H1 (cell line): Measurements from ENCODE around the gene PLP2. TPM values are rescaled to one million over a fixed set of nuclear protein-coding genes. Genes with fewer than 3 reads are reported as not detected.

ENCODE experiments used
- CTCF ChIA-PET: fragments of 300-600 bp; sonication (Branson Sonifier 250); formaldehyde crosslinking; loops from one replicate; lab custom pipeline; 2021; ENCODE audit not compliant: partially characterized antibody; lab: Charles Lee
- POLR2A ChIA-PET: fragments of 300-600 bp; sonication (Branson Sonifier 250); formaldehyde crosslinking; loops from one replicate; lab custom pipeline; 2021; ENCODE audit warnings: inconsistent platforms; ENCODE audit not compliant: partially characterized antibody; lab: Charles Lee
- DNase-seq, 2 experiments: peaks; one replicate each; pipeline versions ENCODE4 v3.0.0 to v3.0.0-alpha.2; 2010 to 2022; ENCODE audit warnings: low spot score in 2 of 2, low read depth in 1 of 2, mixed read lengths in 1 of 2
- FAIRE-seq: peaks from 2 replicates; lab custom pipeline; 2011; peaks lifted over from hg19 to GRCh38; lab: Jason Lieb, UNC
- H2AFZ ChIP-seq: 2 replicates; pipeline ENCODE4 v1.8.1; 2012; ENCODE audit warnings: low read length, inconsistent platforms
- H2AK5ac ChIP-seq: 2 replicates; pipeline ENCODE4 v1.6.1; 2013; ENCODE audit warnings: low read depth, low read length
- H2BK120ac ChIP-seq: replicated peaks from 2 replicates; pipeline ENCODE3; 2013; ENCODE audit warnings: low read depth, low read length, inconsistent platforms
- H2BK12ac ChIP-seq: 2 replicates; pipeline ENCODE4 v1.6.1; 2013; ENCODE audit warnings: low read depth, low read length
- H2BK15ac ChIP-seq: 2 replicates; pipeline ENCODE4 v1.6.1; 2013; ENCODE audit warnings: low read length
- H2BK20ac ChIP-seq: 2 replicates; pipeline ENCODE4 v1.6.1; 2013; ENCODE audit warnings: low read length
- H2BK5ac ChIP-seq: 2 replicates; pipeline ENCODE4 v1.6.1; 2013; ENCODE audit warnings: low read depth, low read length
- H3K14ac ChIP-seq: 2 replicates; pipeline ENCODE4 v1.6.1; 2013; ENCODE audit warnings: inconsistent platforms; ENCODE audit not compliant: insufficient read length
- H3K18ac ChIP-seq: 2 replicates; pipeline ENCODE4 v1.6.1; 2013; ENCODE audit warnings: low read length; ENCODE audit errors: extremely low read depth
- H3K23ac ChIP-seq: 2 replicates; pipeline ENCODE4 v1.6.1; 2013; ENCODE audit warnings: inconsistent platforms; ENCODE audit not compliant: insufficient read length
- H3K23me2 ChIP-seq: 2 replicates; pipeline ENCODE4 v1.6.1; 2013; ENCODE audit warnings: low read depth, low read length
- H3K27ac ChIP-seq: 2 replicates; pipeline ENCODE4 v1.6.1; 2011; ENCODE audit warnings: low read depth, low read length, inconsistent platforms
- H3K27me3 ChIP-seq, 4 experiments: replicated peaks in 1 of 4; 1 replicate in 1 of 4; 2 replicates in 3 of 4; pipeline versions ENCODE4 v1.6.1 to v1.8.1; 2011 to 2013; ENCODE audit warnings: low read length in 3 of 4, mild to moderate bottlenecking in 3 of 4, inconsistent platforms in 2 of 4, mixed read lengths in 2 of 4, moderate library complexity in 1 of 4; ENCODE audit not compliant: control insufficient read depth in 3 of 4, insufficient read depth in 3 of 4; ENCODE audit errors: extremely low read depth in 1 of 4
- H3K36me3 ChIP-seq, 4 experiments: 2 replicates each; pipeline versions ENCODE4 v1.6.1 to v1.8.1; 2011 to 2013; ENCODE audit warnings: mild to moderate bottlenecking in 4 of 4, low read length in 3 of 4, moderate library complexity in 2 of 4, control low read depth in 1 of 4, inconsistent platforms in 1 of 4; ENCODE audit not compliant: insufficient read depth in 4 of 4, control insufficient read depth in 2 of 4
- H3K4ac ChIP-seq: replicated peaks from 2 replicates; pipeline ENCODE3; 2013; ENCODE audit warnings: low read length, low read depth, mixed read lengths, inconsistent platforms; ENCODE audit not compliant: insufficient read length
- H3K4me1 ChIP-seq, 4 experiments: replicated peaks in 1 of 4; 1 replicate in 1 of 4; 2 replicates in 3 of 4; pipeline versions ENCODE4 v1.6.1 to v1.8.1; 2011 to 2013; ENCODE audit warnings: low read length in 3 of 4, inconsistent platforms in 2 of 4, mixed read lengths in 1 of 4; ENCODE audit not compliant: insufficient read depth in 4 of 4, control insufficient read depth in 3 of 4
- H3K4me2 ChIP-seq, 2 experiments: 2 replicates each; pipeline versions ENCODE4 v1.6.1 to v1.8.1; 2011 to 2013; ENCODE audit warnings: low read depth in 2 of 2, low read length in 2 of 2, control low read depth in 1 of 2, inconsistent platforms in 1 of 2, mild to moderate bottlenecking in 1 of 2; ENCODE audit not compliant: insufficient read depth in 1 of 2
- H3K4me3 ChIP-seq, 4 experiments: fragments of 200-600, 300-600 bp in 1 of 4; sonication (generic), shearing (Covaris generic), sonication (Bioruptor Twin) in 1 of 4; 2 replicates each; pipeline versions ENCODE4 v1.5.1 to v1.8.1; 2011 to 2016; ENCODE audit warnings: low read length in 4 of 4, low read depth in 3 of 4, control low read depth in 2 of 4, inconsistent platforms in 2 of 4, mild to moderate bottlenecking in 2 of 4, mixed read lengths in 1 of 4, moderate library complexity in 1 of 4; ENCODE audit not compliant: insufficient read depth in 2 of 4; ENCODE audit errors: extremely low read depth in 1 of 4
- H3K56ac ChIP-seq: replicated peaks from 2 replicates; pipeline ENCODE3; 2013; ENCODE audit warnings: low read depth, mild to moderate bottlenecking, mixed read lengths, low read length, inconsistent platforms; ENCODE audit not compliant: insufficient read length
- H3K79me1 ChIP-seq: 2 replicates; pipeline ENCODE4 v1.6.1; 2013; ENCODE audit warnings: low read depth, low read length, control low read depth
- H3K79me2 ChIP-seq, 2 experiments: 2 replicates each; pipeline versions ENCODE4 v1.6.1 to v1.8.1; 2012 to 2013; ENCODE audit warnings: low read length in 2 of 2, mild to moderate bottlenecking in 2 of 2, inconsistent platforms in 1 of 2; ENCODE audit not compliant: insufficient read depth in 2 of 2, control insufficient read depth in 1 of 2
- H3K9ac ChIP-seq, 4 experiments: replicated peaks in 1 of 4; 1 replicate in 1 of 4; 2 replicates in 3 of 4; pipeline versions ENCODE4 v1.6.1 to v1.8.1; 2011 to 2013; ENCODE audit warnings: low read depth in 3 of 4, low read length in 3 of 4, control low read depth in 2 of 4, mild to moderate bottlenecking in 2 of 4, moderate library complexity in 2 of 4, inconsistent platforms in 1 of 4; ENCODE audit errors: extremely low read depth in 1 of 4
- H3K9me3 ChIP-seq, 2 experiments: 2 replicates each; pipeline versions ENCODE4 v1.6.1 to v1.8.1; 2012 to 2013; ENCODE audit warnings: mild to moderate bottlenecking in 2 of 2, moderate library complexity in 2 of 2, control low read depth in 1 of 2, inconsistent platforms in 1 of 2, low read depth in 1 of 2, low read length in 1 of 2, mixed read lengths in 1 of 2; ENCODE audit not compliant: insufficient read depth in 2 of 2
- H4K20me1 ChIP-seq, 2 experiments: replicated peaks in 1 of 2; 2 replicates each; pipeline versions ENCODE3 to v1.8.1; 2011 to 2013; ENCODE audit warnings: inconsistent platforms in 2 of 2, low read length in 2 of 2, mild to moderate bottlenecking in 1 of 2; ENCODE audit not compliant: insufficient read depth in 2 of 2, control insufficient read depth in 1 of 2
- H4K5ac ChIP-seq: 2 replicates; pipeline ENCODE4 v1.6.1; 2013; ENCODE audit warnings: low read length, low read depth, mixed read lengths, inconsistent platforms; ENCODE audit not compliant: insufficient read length
- H4K8ac ChIP-seq: 2 replicates; pipeline ENCODE4 v1.8.0; 2013; ENCODE audit warnings: mild to moderate bottlenecking, moderate library complexity, low read length, inconsistent platforms; ENCODE audit not compliant: insufficient read depth; ENCODE audit errors: extremely low read depth
- H4K91ac ChIP-seq: replicated peaks from 2 replicates; pipeline ENCODE3; 2013; ENCODE audit warnings: low read length, mixed read lengths, inconsistent platforms; ENCODE audit not compliant: insufficient read length
- POLR2AphosphoS5 ChIP-seq: IDR thresholded peaks from 2 replicates; pipeline ENCODE4 v1.6.1; 2011; ENCODE audit warnings: low read depth, low read length
- RNF2 ChIP-seq: fragments of 200-900, 300-1000 bp; sonication (generic); IDR thresholded peaks from 2 replicates; pipeline ENCODE4 v1.7.1; 2016; ENCODE audit warnings: borderline replicate concordance, low read depth, mild to moderate bottlenecking, antibody characterized with exemption, low read length; ENCODE audit not compliant: poor library complexity, severe bottlenecking; ENCODE audit errors: missing control alignments
- SP2 ChIP-seq: IDR thresholded peaks from 2 replicates; pipeline ENCODE4 v1.6.1; 2012; ENCODE audit warnings: mild to moderate bottlenecking, low read length, inconsistent platforms
- TAF7 ChIP-seq: optimal IDR thresholded peaks from 2 replicates; pipeline ENCODE3; 2011; ENCODE audit warnings: low read depth, mild to moderate bottlenecking, inconsistent platforms, low read length, moderate library complexity, borderline replicate concordance
- WGBS, 2 experiments: shearing (Covaris generic) in 1 of 2; methylation state at CpG; one replicate each; pipeline versions ENCODE4 v1.1.6 to v1.1.7; 2013 to 2015; ENCODE audit warnings: low lambda C conversion rate in 2 of 2, mixed read lengths in 2 of 2, inconsistent platforms in 1 of 2, low coverage in 1 of 2, missing lambda C conversion rate in 1 of 2; ENCODE audit not compliant: insufficient replicate concordance in 2 of 2, insufficient coverage in 1 of 2, insufficient read length in 1 of 2; ENCODE audit errors: extremely low coverage in 1 of 2, missing lambda C conversion rate in 1 of 2; 5-methylcytosine and 5-hydroxymethylcytosine counted together
- polyA plus RNA-seq, 7 experiments: library from polyadenylated mRNA; depleted of rRNA in 3 of 7; stranded (reverse) in 5 of 7; unstranded in 2 of 7; fragments of >200 nt in 5 of 7; fragments of 200-250 nt in 2 of 7; gene quantifications; 1 replicate in 5 of 7; 2 replicates in 1 of 7; 4 replicates in 1 of 7; pipeline versions ENCODE4 v1.2.1 to v1.2.3, GENCODE V29; 2011 to 2013; ENCODE audit warnings: missing spikeins in 2 of 7, mixed read lengths in 2 of 7
- total RNA-seq: library from RNA; stranded (reverse); fragmentation: NEBNext Ultra II Directional; extraction: Animal tissue kit (Norgen Biotek cat#: 25700); gene quantifications from 2 replicates; pipeline ENCODE4 v1.2.1, GENCODE V29; 2021
- TF ChIP-seq, protein P1 (sequence below), 3 experiments: IDR thresholded peaks; 1 replicate in 2 of 3; 2 replicates in 1 of 3; pipeline versions ENCODE4 v1.5.1 to v1.6.1; 2011; ENCODE audit warnings: low read length in 3 of 3, mild to moderate bottlenecking in 3 of 3, inconsistent platforms in 2 of 3, low read depth in 1 of 3, moderate library complexity in 1 of 3; ENCODE audit not compliant: insufficient read depth in 1 of 3; ENCODE audit errors: control extremely low read depth in 1 of 3

The PLP2 gene
- total and polyA plus RNA-seq, 2 of the 8 experiments (the other 6 are each of a cell fraction or from before 2014, with no cell fraction given), result 10.3 to 23.4 TPM

DNA sequence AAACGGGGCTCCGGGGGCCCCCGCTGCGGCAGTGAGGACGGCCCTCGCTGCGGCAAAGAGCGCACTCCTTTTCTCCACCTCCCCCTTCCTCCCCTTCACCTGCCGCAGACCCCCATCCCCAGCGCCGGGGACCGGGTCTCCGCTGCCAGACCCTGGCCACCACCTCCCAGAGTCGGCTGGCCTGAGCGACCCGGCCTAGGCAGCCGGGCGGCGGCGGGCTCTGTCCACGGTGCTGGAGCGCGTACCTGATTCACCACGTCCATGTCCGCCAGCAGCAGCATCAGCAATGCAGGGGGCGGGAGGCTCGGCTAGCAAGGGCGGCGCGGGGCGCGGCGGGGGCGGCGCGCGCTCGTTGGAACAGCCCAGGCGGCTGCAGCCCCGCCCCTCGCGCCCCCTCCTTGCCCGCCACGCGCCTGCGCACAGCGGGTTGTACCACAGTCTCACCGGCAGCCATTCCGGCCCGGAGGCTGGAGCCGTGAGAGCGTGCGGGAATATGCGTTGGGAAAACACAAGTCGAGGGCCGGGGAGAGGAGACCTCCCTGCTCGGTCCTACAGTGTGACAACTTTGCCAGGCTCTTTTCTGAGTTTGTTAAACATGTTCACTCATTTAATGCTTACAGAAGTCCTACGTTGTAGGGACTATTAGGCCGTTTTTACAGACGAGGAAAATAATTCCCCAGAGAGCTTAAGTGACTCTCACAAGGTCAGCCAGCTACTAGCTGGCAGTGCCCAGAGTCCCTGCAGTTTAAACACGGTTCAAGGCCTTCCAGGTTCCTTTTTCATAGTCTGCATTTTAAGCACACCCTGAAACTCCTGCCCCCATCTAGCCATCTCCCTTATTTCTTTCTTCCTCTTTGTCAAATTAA, 28.4 kb downstream of the PLP2 start, which contains the start of gene SYP:
SYP (minus strand) TSS at position 288 of the 866 bp plus-strand sequence; CDS start at position 281, 7 bp downstream.
- Histone ChIP-seq H4K8ac (no peak within 1 kb of the TSS), H3K27ac (no peak within 1 kb of the TSS; the same call in 1 of the 2 replicates), H3K79me2 (no peaks in the 10 kb centered on the region), H3K4me1 (peaks cover 0 to 11% (median 5%) of the 10 kb centered on the region in 4 experiments; a peak in 5 of 7 replicates), H3K23ac (no peak within 1 kb of the TSS), H3K18ac (peak within 1 kb of the TSS; percentile 71), H4K20me1 (no peaks in the 10 kb centered on the region), H4K91ac (no peak within 1 kb of the TSS), H3K27me3 (no peaks in the 10 kb centered on the region), H3K79me1 (no peaks in the 10 kb centered on the region), H2BK15ac (no peak within 1 kb of the TSS), H4K5ac (no peak within 1 kb of the TSS), H3K4ac (no peak within 1 kb of the TSS), H3K4me3 (peak within 1 kb of the TSS; percentile 37 to 67 (median 42)), H2BK12ac (no peak within 1 kb of the TSS), H3K9ac (no peak within 1 kb of the TSS; a peak in 1 of 7 replicates), H3K23me2 (peaks cover 5% of the 10 kb centered on the region; the same call in 1 of the 2 replicates), H3K56ac (no peak within 1 kb of the TSS), H2BK20ac (no peak within 1 kb of the TSS), H3K4me2 (peak within 1 kb of the TSS; percentile 70 to 84), H2BK120ac (no peak within 1 kb of the TSS), H2AK5ac (no peak within 1 kb of the TSS), H2BK5ac (no peak within 1 kb of the TSS), H3K9me3 (no peaks in the 10 kb centered on the region), H3K36me3 (no peaks in the 10 kb centered on the region), H3K14ac (no peak within 1 kb of the TSS), H2AFZ (peak within 1 kb of the TSS; percentile 85; the same call in 1 of the 2 replicates)
- FAIRE-seq (peak; percentile 50), DNase-seq (peak; percentile 64 to 88)
- ChIA-PET CTCF (no interaction called here), POLR2A (interaction anchor here (0.8 to 0.9 kb wide), 2 partner anchors 9 to 10 kb away, joined by 3 read pairs; no protein-coding TSS in a partner anchor)
- WGBS, 2 experiments, result 18% methylated on average over 11 of the region's 61 CpGs; no CpG with 5 or more reads in 1 of the 2 experiments
- TF ChIP-seq, protein P1, sequence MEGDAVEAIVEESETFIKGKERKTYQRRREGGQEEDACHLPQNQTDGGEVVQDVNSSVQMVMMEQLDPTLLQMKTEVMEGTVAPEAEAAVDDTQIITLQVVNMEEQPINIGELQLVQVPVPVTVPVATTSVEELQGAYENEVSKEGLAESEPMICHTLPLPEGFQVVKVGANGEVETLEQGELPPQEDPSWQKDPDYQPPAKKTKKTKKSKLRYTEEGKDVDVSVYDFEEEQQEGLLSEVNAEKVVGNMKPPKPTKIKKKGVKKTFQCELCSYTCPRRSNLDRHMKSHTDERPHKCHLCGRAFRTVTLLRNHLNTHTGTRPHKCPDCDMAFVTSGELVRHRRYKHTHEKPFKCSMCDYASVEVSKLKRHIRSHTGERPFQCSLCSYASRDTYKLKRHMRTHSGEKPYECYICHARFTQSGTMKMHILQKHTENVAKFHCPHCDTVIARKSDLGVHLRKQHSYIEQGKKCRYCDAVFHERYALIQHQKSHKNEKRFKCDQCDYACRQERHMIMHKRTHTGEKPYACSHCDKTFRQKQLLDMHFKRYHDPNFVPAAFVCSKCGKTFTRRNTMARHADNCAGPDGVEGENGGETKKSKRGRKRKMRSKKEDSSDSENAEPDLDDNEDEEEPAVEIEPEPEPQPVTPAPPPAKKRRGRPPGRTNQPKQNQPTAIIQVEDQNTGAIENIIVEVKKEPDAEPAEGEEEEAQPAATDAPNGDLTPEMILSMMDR (IDR thresholded peaks at IDR 0.05; ENCODE audit: control extremely low read depth in 1 of 3, insufficient read depth in 1 of 3, low read depth in 1 of 3, low read length in 3 of 3), result no peak
- TF ChIP-seq POLR2AphosphoS5 (peak; percentile 67), RNF2 (no peak), TAF7 (peak; percentile 77), SP2 (no peak)
